AG08395 (cell line): Measurements from ENCODE around the gene UPF1.

ENCODE experiments used
- DNase-seq: peaks from one replicate; pipeline ENCODE4 v3.0.0; 2012; ENCODE audit warnings: mixed read lengths, low spot score

UPF1 gene

GRCh38 chr19:18831524-18832305, at the start of gene UPF1:
UPF1 (plus strand) TSS chr19:18831959; CDS start chr19:18832210, 251 bp downstream.
- DNase-seq: peak; percentile 98

GRCh38 chr19:18782559-18783225, 49.1 kb upstream of the UPF1 start:
- no peak for DNase-seq

- no peak for DNase-seq
Observed at GRCh38 chr19:18783958-18784785, 47.6 kb upstream of the UPF1 start.

- no peak for DNase-seq
Observed at GRCh38 chr19:18784786-18785120, 47.0 kb upstream of the UPF1 start.

GRCh38 chr19:18785179-18786124, 46.3 kb upstream of the UPF1 start:
- peak; percentile 93 for DNase-seq

GRCh38 chr19:18788529-18789421, 43.0 kb upstream of the UPF1 start:
- DNase-seq: no peak

- no peak for DNase-seq
Observed at GRCh38 chr19:18789422-18789869, 42.3 kb upstream of the UPF1 start.

GRCh38 chr19:18789883-18790565, 41.7 kb upstream of the UPF1 start:
- peak; percentile 76 for DNase-seq

GRCh38 chr19:18790566-18791314, 41.0 kb upstream of the UPF1 start, which contains the start of gene COMP:
COMP (minus strand) TSS chr19:18791305; CDS start chr19:18791269, 36 bp downstream.
- no peak for DNase-seq

GRCh38 chr19:18791315-18791678, 40.5 kb upstream of the UPF1 start:
- DNase-seq: no peak

GRCh38 chr19:18792661-18793060, 39.1 kb upstream of the UPF1 start:
- no peak for DNase-seq

- no peak for DNase-seq
Observed at GRCh38 chr19:18793144-18794028, 38.4 kb upstream of the UPF1 start.

- no peak for DNase-seq
Observed at GRCh38 chr19:18794029-18794313, 37.8 kb upstream of the UPF1 start.

GRCh38 chr19:18794692-18795091, 37.1 kb upstream of the UPF1 start:
- no peak for DNase-seq

- DNase-seq: peak; percentile 60
Observed at GRCh38 chr19:18795540-18795939, 36.2 kb upstream of the UPF1 start.

- peak; percentile 44 for DNase-seq
Observed at GRCh38 chr19:18796239-18796638, 35.5 kb upstream of the UPF1 start.

- no peak for DNase-seq
Observed at GRCh38 chr19:18798384-18799352, 33.1 kb upstream of the UPF1 start.
